ENCODE results near the gene ACSM6. TPM values are rescaled to one million over a fixed set of nuclear protein-coding genes. Genes with fewer than 3 reads are reported as not detected.

Gene ACSM6
- under 1 TPM in 1 of 6 experiments, not detected in 5; 0.12 TPM for total RNA-seq
- long read RNA-seq = 0 reads

GRCh38 chr10:95193944-95194343 is at the start of gene ACSM6:
Gene ACSM6 (plus strand): TSS chr10:95194238. CDS start chr10:95194486, 248 bp downstream.
- no peaks in the 10 kb centered on the region for H3K4me1 ChIP-seq
- H3K27ac ChIP-seq = no peak within 1 kb of the TSS
- no CpG with 5 or more reads among the region's 1 CpG for WGBS (ENCODE audit: insufficient coverage, low coverage, low lambda C conversion rate, missing lambda C conversion rate)
- intact Hi-C loops (cut with DNase I) = no loop called here
- ATAC-seq (no peak), DNase-seq (no peak)
- TF ChIP-seq, protein P1, sequence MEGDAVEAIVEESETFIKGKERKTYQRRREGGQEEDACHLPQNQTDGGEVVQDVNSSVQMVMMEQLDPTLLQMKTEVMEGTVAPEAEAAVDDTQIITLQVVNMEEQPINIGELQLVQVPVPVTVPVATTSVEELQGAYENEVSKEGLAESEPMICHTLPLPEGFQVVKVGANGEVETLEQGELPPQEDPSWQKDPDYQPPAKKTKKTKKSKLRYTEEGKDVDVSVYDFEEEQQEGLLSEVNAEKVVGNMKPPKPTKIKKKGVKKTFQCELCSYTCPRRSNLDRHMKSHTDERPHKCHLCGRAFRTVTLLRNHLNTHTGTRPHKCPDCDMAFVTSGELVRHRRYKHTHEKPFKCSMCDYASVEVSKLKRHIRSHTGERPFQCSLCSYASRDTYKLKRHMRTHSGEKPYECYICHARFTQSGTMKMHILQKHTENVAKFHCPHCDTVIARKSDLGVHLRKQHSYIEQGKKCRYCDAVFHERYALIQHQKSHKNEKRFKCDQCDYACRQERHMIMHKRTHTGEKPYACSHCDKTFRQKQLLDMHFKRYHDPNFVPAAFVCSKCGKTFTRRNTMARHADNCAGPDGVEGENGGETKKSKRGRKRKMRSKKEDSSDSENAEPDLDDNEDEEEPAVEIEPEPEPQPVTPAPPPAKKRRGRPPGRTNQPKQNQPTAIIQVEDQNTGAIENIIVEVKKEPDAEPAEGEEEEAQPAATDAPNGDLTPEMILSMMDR (IDR thresholded peaks at IDR 0.05) = no peak
- TF ChIP-seq POLR2A (IDR thresholded peaks at IDR 0.05) = no peak
- H3K27me3 ChIP-seq = no peaks in the 10 kb centered on the region
- H3K9me3 ChIP-seq = no peaks in the 10 kb centered on the region
- H3K4me3 ChIP-seq = no peak within 1 kb of the TSS
- no peaks in the 10 kb centered on the region for H3K36me3 ChIP-seq

GRCh38 chr10:95168694-95169093 is 25.3 kb upstream of the ACSM6 start:
- TF ChIP-seq, protein P1 (IDR thresholded peaks at IDR 0.05) = peak in 1 of 4 donors; percentile 7
- TF ChIP-seq POLR2A (IDR thresholded peaks at IDR 0.05) = no peak
- WGBS (ENCODE audit: insufficient coverage, low coverage, low lambda C conversion rate, missing lambda C conversion rate) = 95% methylated on average over 2 of the region's 4 CpGs
- Histone ChIP-seq H3K27me3 (no peaks in the 10 kb centered on the region), H3K27ac (no peak overlapping the region), H3K4me3 (no peak overlapping the region), H3K4me1 (peaks cover 0 to 15% (median 0%) of the 10 kb centered on the region in 4 donors), H3K9me3 (no peaks in the 10 kb centered on the region), H3K36me3 (no peaks in the 10 kb centered on the region)
- ATAC-seq (peak in 2 of 4 donors; percentile 53), DNase-seq (no peak)
- intact Hi-C loops (cut with DNase I) = no loop called here

DNA sequence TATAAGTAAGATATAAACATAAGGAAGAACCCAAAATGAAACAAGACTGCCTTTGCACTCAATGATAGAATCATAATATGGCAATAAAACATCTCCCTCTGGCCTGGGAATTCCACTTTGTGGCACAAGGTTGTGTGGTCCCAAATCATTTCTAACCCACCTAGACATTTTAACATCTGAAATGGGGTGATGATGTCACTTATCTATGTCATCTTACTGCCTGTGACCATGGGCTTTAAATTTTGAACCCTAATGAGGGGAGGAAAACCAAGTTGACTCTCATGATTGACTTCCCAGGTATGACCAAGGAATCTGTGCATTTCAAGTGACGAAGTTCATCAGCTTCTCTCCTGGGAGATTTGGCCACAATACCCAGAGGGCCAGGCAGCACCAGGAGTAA is 24.5 kb upstream of the ACSM6 start:
- TF ChIP-seq POLR2A (IDR thresholded peaks at IDR 0.05) = no peak
- H3K9me3 ChIP-seq = no peaks in the 10 kb centered on the region
- no peaks in the 10 kb centered on the region for H3K36me3 ChIP-seq
- no peaks in the 10 kb centered on the region for H3K27me3 ChIP-seq
- no peak for ATAC-seq
- no peak overlapping the region for H3K4me3 ChIP-seq
- intact Hi-C loops (cut with DNase I) = no loop called here
- 100% methylated on average over 1 of the region's 1 CpG for WGBS (ENCODE audit: insufficient coverage, low coverage, low lambda C conversion rate, missing lambda C conversion rate)
- peaks cover 0 to 15% (median 0%) of the 10 kb centered on the region in 4 donors for H3K4me1 ChIP-seq
- no peak overlapping the region for H3K27ac ChIP-seq
- DNase-seq = no peak

- ATAC-seq = peak in 2 of 4 donors; percentile 20 to 24
- TF ChIP-seq, protein P1 (IDR thresholded peaks at IDR 0.05) = no peak
- no peak for TF ChIP-seq POLR2A (IDR thresholded peaks at IDR 0.05)
- Histone ChIP-seq H3K4me3 (no peak overlapping the region), H3K27ac (no peak overlapping the region), H3K9me3 (no peaks in the 10 kb centered on the region), H3K36me3 (no peaks in the 10 kb centered on the region), H3K27me3 (no peaks in the 10 kb centered on the region), H3K4me1 (peaks cover 0 to 15% (median 0%) of the 10 kb centered on the region in 4 donors)
- intact Hi-C loops (cut with DNase I) = no loop called here
- WGBS (ENCODE audit: insufficient coverage, low coverage, low lambda C conversion rate, missing lambda C conversion rate) = 60% methylated on average over 1 of the region's 2 CpGs
- DNase-seq = no peak
Observed at GRCh38 chr10:95170790-95171189, 23.2 kb upstream of the ACSM6 start.

DNA sequence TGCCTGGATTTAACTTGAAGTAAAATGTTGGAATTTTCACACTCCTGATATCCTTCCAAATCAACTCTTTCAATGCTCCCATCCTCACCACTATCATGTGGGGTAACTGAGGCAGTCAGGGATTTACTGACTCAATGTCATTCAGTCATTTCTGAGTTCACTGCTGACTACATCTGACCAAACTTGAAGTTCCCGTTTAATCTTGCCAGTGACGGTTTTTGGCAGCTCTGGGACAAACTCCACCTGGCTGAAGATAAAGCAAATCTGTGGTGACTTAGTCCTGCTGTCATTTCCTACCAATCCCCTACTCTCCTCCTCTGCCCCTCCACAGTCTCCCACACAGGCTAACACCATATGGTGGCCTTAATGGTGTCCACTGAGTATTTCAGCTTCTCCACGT is 22.7 kb upstream of the ACSM6 start:
- intact Hi-C loops (cut with DNase I) = no loop called here
- no peaks in the 10 kb centered on the region for H3K9me3 ChIP-seq
- H3K27me3 ChIP-seq = no peaks in the 10 kb centered on the region
- no peak overlapping the region for H3K27ac ChIP-seq
- H3K4me1 ChIP-seq = peaks cover 0 to 16% (median 0%) of the 10 kb centered on the region in 4 donors
- peak in 3 of 4 donors; percentile 34 to 68 (median 57) for ATAC-seq
- 37% methylated on average over 3 of the region's 3 CpGs for WGBS (ENCODE audit: insufficient coverage, low coverage, low lambda C conversion rate, missing lambda C conversion rate)
- H3K4me3 ChIP-seq = no peak overlapping the region
- TF ChIP-seq, protein P1 (IDR thresholded peaks at IDR 0.05) = no peak
- TF ChIP-seq POLR2A (IDR thresholded peaks at IDR 0.05) = no peak
- H3K36me3 ChIP-seq = no peaks in the 10 kb centered on the region
- no peak for DNase-seq

All from right lobe of liver (tissue), 6 donors.